ENCODE results near the gene ENAM. TPM values are rescaled to one million over a fixed set of nuclear protein-coding genes. Genes with fewer than 3 reads are reported as not detected.

ENAM gene
- total and polyA plus RNA-seq, 2 of the 13 experiments (the other 11 are each of a cell fraction or from before 2014, with no cell fraction given), result not detected

GRCh38 chr4:70614184-70614555, 14.4 kb upstream of the ENAM start:
- peaks cover 0 to 3% of the 10 kb centered on the region in 2 experiments; a peak in 1 of 5 replicates for H3K27me3 ChIP-seq (ENCODE audit: control insufficient read depth in 1 of 2, insufficient read depth in 2 of 2, low read length in 2 of 2)
- no peak overlapping the region for H2AFZ ChIP-seq (ENCODE audit: low read length)
- DNase-seq (ENCODE audit: low spot score) (no peak), FAIRE-seq (no peak), ATAC-seq (no peak)
- ChIA-PET POLR2A (no interaction called here), CTCF (ENCODE audit: low intra/inter-chr PET ratio, low total read pairs) (no interaction called here)
- H3K79me2 ChIP-seq (ENCODE audit: insufficient read depth, low read length), result no peaks in the 10 kb centered on the region
- WGBS (ENCODE audit: low lambda C conversion rate), result 91% methylated on average over 3 of the region's 3 CpGs
- no peaks in the 10 kb centered on the region for H3K36me3 ChIP-seq (replicated peaks in 1 of 2; ENCODE audit: control insufficient read depth in 1 of 2, insufficient read depth in 2 of 2, low read length in 2 of 2)
- H3K27ac ChIP-seq (ENCODE audit: extremely low read length, insufficient read depth, low read length), result no peak overlapping the region
- no TSS peak for BruUV-seq (replicated peaks)
- H3K9me3 ChIP-seq (ENCODE audit: low read length), result no peaks in the 10 kb centered on the region
- TF ChIP-seq TFE3 (CRISPR knock-in tag; IDR thresholded peaks at IDR 0.05) (no peak), ZNF484 (CRISPR knock-in tag; IDR thresholded peaks at IDR 0.05; ENCODE audit: borderline replicate concordance, low read depth) (no peak), ZNF431 (CRISPR knock-in tag; IDR thresholded peaks at IDR 0.05; ENCODE audit: borderline replicate concordance, low read depth) (no peak), ZZZ3 (CRISPR knock-in tag; IDR thresholded peaks at IDR 0.05; ENCODE audit: borderline replicate concordance) (no peak), ZHX2 (IDR thresholded peaks at IDR 0.05; ENCODE audit: low read depth) (no peak), ZHX2 (CRISPR knock-in tag; IDR thresholded peaks at IDR 0.05; ENCODE audit: borderline replicate concordance) (no peak), TRIM22 (IDR thresholded peaks at IDR 0.05) (no peak), ZBTB1 (CRISPR knock-in tag; IDR thresholded peaks at IDR 0.05; ENCODE audit: borderline replicate concordance) (no peak), ZBTB2 (CRISPR knock-in tag; IDR thresholded peaks at IDR 0.05; ENCODE audit: low read depth) (no peak), ZNF549 (CRISPR knock-in tag; IDR thresholded peaks at IDR 0.05) (no peak)
- intact Hi-C loops (cut with micrococcal nuclease; ENCODE audit: unreplicated experiment) (no loop called here), in situ Hi-C loops (cut with HindIII; ENCODE audit: extremely low pct_ligation_motif_present, low pct_unique_long_range_greater_than_20kb) (no loop called here)
- H3K4me1 ChIP-seq (ENCODE audit: insufficient read depth, low read length), result peaks cover 7% of the 10 kb centered on the region; the same call in 1 of the 2 replicates
- H3K4me2 ChIP-seq (ENCODE audit: low read depth, low read length), result no peak overlapping the region
- no peaks in the 10 kb centered on the region for H4K20me1 ChIP-seq (ENCODE audit: insufficient read depth, low read length)
- no peak overlapping the region for H3K4me3 ChIP-seq (replicated peaks in 1 of 3; ENCODE audit: insufficient read depth in 1 of 3, low read depth in 2 of 3, low read length in 3 of 3)
- H3K9ac ChIP-seq (ENCODE audit: insufficient read depth, low read depth, low read length), result no peak overlapping the region
